ENCODE results near the gene PTTG1.

DNA sequence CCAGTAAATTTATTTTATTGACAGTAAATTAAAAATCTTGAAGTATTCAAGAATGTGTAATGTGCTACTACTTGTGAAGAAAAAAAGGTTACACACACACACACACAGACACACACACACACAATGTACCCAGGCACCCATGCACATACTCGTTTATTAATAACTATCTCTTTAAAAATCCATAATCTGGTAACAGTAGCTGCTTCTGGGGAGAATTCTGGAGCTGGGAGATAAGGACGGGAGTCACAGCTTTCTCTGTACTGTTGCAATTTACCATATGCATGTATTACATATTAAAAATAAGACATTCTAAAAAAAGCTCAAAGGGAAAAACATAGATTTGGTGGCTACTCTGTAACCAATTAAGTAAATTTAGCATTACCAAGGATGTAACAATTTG is 43.3 kb upstream of the PTTG1 start:
- TF ChIP-seq CTCF (IDR thresholded peaks at IDR 0.05) (no peak), POLR2A (IDR thresholded peaks at IDR 0.05) (no peak)

All from Peyer's patch (tissue), 4 donors.